ENCODE measurements around the gene KIAA0513.

KIAA0513 gene

GRCh38 chr16:85107532-85107931 is 79.9 kb downstream of the KIAA0513 start:
- no peak overlapping the region for H3K4me3 ChIP-seq (ENCODE audit: low read depth, low read length)
- DNase-seq (ENCODE audit: low read depth) = no peak
- TF ChIP-seq CTCF (conservative IDR thresholded peaks at IDR 0.05; ENCODE audit: low read depth, low read length) = no peak

- no peak for DNase-seq (ENCODE audit: low read depth)
- TF ChIP-seq CTCF (conservative IDR thresholded peaks at IDR 0.05; ENCODE audit: low read depth, low read length) = no peak
- H3K4me3 ChIP-seq (ENCODE audit: low read depth, low read length) = no peak overlapping the region
These were observed 82.5 kb downstream of the KIAA0513 start for GRCh38 chr16:85110105-85110504.

- no peak for DNase-seq (ENCODE audit: low read depth)
- no peak overlapping the region for H3K4me3 ChIP-seq (ENCODE audit: low read depth, low read length)
- no peak for TF ChIP-seq CTCF (conservative IDR thresholded peaks at IDR 0.05; ENCODE audit: low read depth, low read length)
These were observed 83.6 kb downstream of the KIAA0513 start for GRCh38 chr16:85111184-85111583.

- no peak for DNase-seq (ENCODE audit: low read depth)
- no peak for TF ChIP-seq CTCF (conservative IDR thresholded peaks at IDR 0.05; ENCODE audit: low read depth, low read length)
- no peak within 1 kb of the TSS for H3K4me3 ChIP-seq (ENCODE audit: low read depth, low read length)
These were observed 84.8 kb downstream of the KIAA0513 start, which contains the start of gene CIBAR2 for GRCh38 chr16:85112364-85112763. TSS of gene CIBAR2 (minus strand) at chr16:85112472. CDS start at chr16:85112352, 120 bp downstream.

GRCh38 chr16:85113168-85113733 is 85.7 kb downstream of the KIAA0513 start:
- no peak for DNase-seq (ENCODE audit: low read depth)
- no peak for TF ChIP-seq CTCF (conservative IDR thresholded peaks at IDR 0.05; ENCODE audit: low read depth, low read length)
- H3K4me3 ChIP-seq (ENCODE audit: low read depth, low read length) = no peak overlapping the region

GRCh38 chr16:85113913-85114312 is 86.3 kb downstream of the KIAA0513 start:
- H3K4me3 ChIP-seq (ENCODE audit: low read depth, low read length) = no peak overlapping the region
- DNase-seq (ENCODE audit: low read depth) = no peak
- no peak for TF ChIP-seq CTCF (conservative IDR thresholded peaks at IDR 0.05; ENCODE audit: low read depth, low read length)

GRCh38 chr16:85114909-85115567 is 87.4 kb downstream of the KIAA0513 start:
- DNase-seq (ENCODE audit: low read depth) = peak; percentile 88
- H3K4me3 ChIP-seq (ENCODE audit: low read depth, low read length) = no peak overlapping the region
- peak; percentile 99 for TF ChIP-seq CTCF (conservative IDR thresholded peaks at IDR 0.05; ENCODE audit: low read depth, low read length)

Measured in choroid plexus epithelial cell (primary cell).